ENCODE measurements around the gene NAA40.

The NAA40 gene

DNA sequence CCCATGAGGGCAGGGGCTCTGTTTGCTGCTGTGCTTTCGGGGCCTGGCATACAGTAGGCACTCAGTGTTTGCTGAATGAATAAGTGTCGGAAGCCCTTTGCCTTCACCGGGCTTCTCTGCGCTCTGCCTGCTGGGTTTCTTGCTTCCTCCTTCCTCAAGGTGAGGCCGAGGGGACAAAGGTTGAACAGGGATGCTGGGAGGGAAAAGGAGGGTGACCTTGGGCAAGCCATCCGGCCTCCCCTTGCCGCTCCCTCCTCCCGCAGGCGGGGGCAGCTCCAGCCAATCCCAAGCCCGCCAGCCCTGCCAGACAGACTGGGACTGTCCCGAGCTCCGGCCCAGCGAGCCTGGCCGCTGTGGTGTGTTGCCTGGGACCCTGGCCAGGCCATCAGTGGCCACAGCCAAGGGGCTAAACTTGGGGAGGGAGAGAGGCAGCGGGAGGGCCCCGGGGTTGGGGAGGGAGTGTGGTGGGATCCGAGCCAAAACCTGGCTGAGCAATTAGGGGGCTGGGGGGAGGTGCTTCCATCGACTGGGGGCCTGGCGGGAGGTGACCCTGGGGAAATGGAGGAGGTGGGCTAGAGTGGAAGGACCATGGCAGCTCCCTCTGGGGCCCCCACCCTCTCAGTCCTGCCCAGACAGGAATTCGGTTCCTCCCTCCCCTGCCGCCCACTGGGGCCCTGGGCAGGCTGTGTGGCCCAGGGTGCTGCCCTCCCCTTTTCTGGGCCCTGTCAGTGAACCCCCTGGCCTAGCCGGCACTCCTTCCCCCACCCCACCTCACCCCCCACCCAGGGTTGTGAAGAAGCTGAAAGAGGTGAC, 18.5 kb upstream of the NAA40 start:
- Histone ChIP-seq H3K27ac (ENCODE audit: low read depth, low read length) (no peak overlapping the region), H3K79me2 (ENCODE audit: control insufficient read depth, low read length) (no peaks in the 10 kb centered on the region), H3K27me3 (ENCODE audit: control insufficient read depth, low read length) (peaks cover 62% of the 10 kb centered on the region), H3K4me2 (ENCODE audit: low read length) (no peak overlapping the region), H4K20me1 (ENCODE audit: control insufficient read depth, insufficient read depth, low read depth, low read length) (no peaks in the 10 kb centered on the region), H3K4me1 (ENCODE audit: control insufficient read depth, low read length) (peaks cover 38% of the 10 kb centered on the region), H3K4me3 (ENCODE audit: low read length) (no peak overlapping the region), H3K9me3 (ENCODE audit: control insufficient read depth, insufficient read depth, low read length) (no peaks in the 10 kb centered on the region), H3K9me2 (replicated peaks; ENCODE audit: control insufficient read depth, low read length) (no peaks in the 10 kb centered on the region), H3F3A (ENCODE audit: control insufficient read depth, insufficient read depth) (peaks cover 3% of the 10 kb centered on the region; the same call in 1 of the 2 replicates), H3K36me3 (ENCODE audit: control insufficient read depth, low read length) (no peaks in the 10 kb centered on the region)
- TF ChIP-seq CTCF (IDR thresholded peaks at IDR 0.05; ENCODE audit: low read depth, low read length, poor library complexity, severe bottlenecking) = no peak
- TF ChIP-seq EZH2phosphoT487 (IDR thresholded peaks at IDR 0.05; ENCODE audit: borderline replicate concordance, low read length) = no peak

GRCh38 chr11:63920939-63921417, 17.8 kb upstream of the NAA40 start:
- Histone ChIP-seq H3K4me3 (ENCODE audit: low read length) (no peak overlapping the region), H3K27me3 (ENCODE audit: control insufficient read depth, low read length) (peaks cover 59% of the 10 kb centered on the region), H3K4me1 (ENCODE audit: control insufficient read depth, low read length) (peaks cover 36% of the 10 kb centered on the region), H3K9me3 (ENCODE audit: control insufficient read depth, insufficient read depth, low read length) (no peaks in the 10 kb centered on the region), H3K4me2 (ENCODE audit: low read length) (no peak overlapping the region), H3K27ac (ENCODE audit: low read depth, low read length) (no peak overlapping the region), H3F3A (ENCODE audit: control insufficient read depth, insufficient read depth) (peaks cover 3% of the 10 kb centered on the region; the same call in 1 of the 2 replicates), H3K79me2 (ENCODE audit: control insufficient read depth, low read length) (no peaks in the 10 kb centered on the region), H3K36me3 (ENCODE audit: control insufficient read depth, low read length) (no peaks in the 10 kb centered on the region), H4K20me1 (ENCODE audit: control insufficient read depth, insufficient read depth, low read depth, low read length) (no peaks in the 10 kb centered on the region), H3K9me2 (replicated peaks; ENCODE audit: control insufficient read depth, low read length) (no peaks in the 10 kb centered on the region)
- TF ChIP-seq CTCF (IDR thresholded peaks at IDR 0.05; ENCODE audit: low read depth, low read length, poor library complexity, severe bottlenecking) (peak; percentile 98), EZH2phosphoT487 (IDR thresholded peaks at IDR 0.05; ENCODE audit: borderline replicate concordance, low read length) (no peak)

DNA sequence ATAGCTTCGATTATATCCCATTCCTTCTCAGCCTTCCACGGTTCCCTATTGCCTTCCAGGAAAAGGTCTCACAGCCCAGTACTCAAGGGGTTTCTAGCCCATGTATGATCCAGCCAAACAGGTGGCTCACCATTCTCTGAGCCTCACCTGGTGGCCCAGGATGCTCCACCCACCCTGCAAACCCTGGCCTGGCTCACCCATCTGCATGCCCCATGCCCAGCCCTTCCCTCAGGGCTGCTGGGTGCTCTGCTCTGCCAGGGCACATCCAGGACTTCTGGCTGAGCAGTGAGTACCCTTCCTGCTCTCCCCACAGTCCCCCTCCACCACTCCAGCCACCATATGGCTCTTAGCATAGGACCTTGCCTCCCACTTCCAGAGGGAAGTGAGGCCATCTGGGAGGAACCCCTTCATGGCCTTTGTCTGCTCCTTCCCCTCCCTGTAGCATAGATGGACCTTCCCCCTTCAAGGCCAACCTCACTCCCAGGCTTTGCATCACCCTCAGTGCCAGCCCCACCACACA, 16.1 kb upstream of the NAA40 start:
- peaks cover 47% of the 10 kb centered on the region for H3K27me3 ChIP-seq (ENCODE audit: control insufficient read depth, low read length)
- no peak overlapping the region for H3K27ac ChIP-seq (ENCODE audit: low read depth, low read length)
- no peaks in the 10 kb centered on the region for H3K9me2 ChIP-seq (replicated peaks; ENCODE audit: control insufficient read depth, low read length)
- H3K36me3 ChIP-seq (ENCODE audit: control insufficient read depth, low read length) = no peaks in the 10 kb centered on the region
- no peak for TF ChIP-seq CTCF (IDR thresholded peaks at IDR 0.05; ENCODE audit: low read depth, low read length, poor library complexity, severe bottlenecking)
- TF ChIP-seq EZH2phosphoT487 (IDR thresholded peaks at IDR 0.05; ENCODE audit: borderline replicate concordance, low read length) = no peak
- H4K20me1 ChIP-seq (ENCODE audit: control insufficient read depth, insufficient read depth, low read depth, low read length) = no peaks in the 10 kb centered on the region
- no peaks in the 10 kb centered on the region for H3K9me3 ChIP-seq (ENCODE audit: control insufficient read depth, insufficient read depth, low read length)
- no peaks in the 10 kb centered on the region for H3K79me2 ChIP-seq (ENCODE audit: control insufficient read depth, low read length)
- peaks cover 23% of the 10 kb centered on the region for H3K4me1 ChIP-seq (ENCODE audit: control insufficient read depth, low read length)
- no peak overlapping the region for H3K4me3 ChIP-seq (ENCODE audit: low read length)
- H3K4me2 ChIP-seq (ENCODE audit: low read length) = no peak overlapping the region
- H3F3A ChIP-seq (ENCODE audit: control insufficient read depth, insufficient read depth) = peaks cover 3% of the 10 kb centered on the region; the same call in 1 of the 2 replicates

Data from DOHH2 (cell line).